ENCODE data around the gene ARCN1.
A peak's percentile ranks its signal among the peaks of the same experiment; 100 is the strongest.
"Not testable (repeated sequence)": the region's sequence is repeated elsewhere in the genome, so short reads cannot be mapped to it uniquely, and the experiment has no call there.

The ARCN1 gene

GRCh38 chr11:118606157-118606843 is 34.1 kb downstream of the ARCN1 start:
- DNase-seq (ENCODE audit: low read depth in 2 of 2) = no peak

GRCh38 chr11:118606844-118607228 is 34.6 kb downstream of the ARCN1 start:
- no peak for DNase-seq (ENCODE audit: low read depth in 2 of 2)

- DNase-seq (ENCODE audit: low read depth in 2 of 2) = peak in 1 of 2 donors; percentile 17
These were observed 35.5 kb downstream of the ARCN1 start, which contains the start of gene PHLDB1 for GRCh38 chr11:118607401-118608359. PHLDB1 (plus strand) TSS chr11:118607615; CDS start chr11:118613837, 6,222 bp downstream.

- peak; percentile 66 to 74 for DNase-seq (ENCODE audit: low read depth in 2 of 2)
These were observed 36.4 kb downstream of the ARCN1 start for GRCh38 chr11:118608360-118609227.

GRCh38 chr11:118609380-118610224 is 37.4 kb downstream of the ARCN1 start:
- DNase-seq (ENCODE audit: low read depth in 2 of 2) = no peak

GRCh38 chr11:118610225-118610772 is 38.1 kb downstream of the ARCN1 start:
- DNase-seq (ENCODE audit: low read depth in 2 of 2) = no peak

GRCh38 chr11:118610773-118611432 is 38.7 kb downstream of the ARCN1 start:
- DNase-seq (ENCODE audit: low read depth in 2 of 2) = peak; percentile 64 to 75

- DNase-seq (ENCODE audit: low read depth in 2 of 2) = not testable (repeated sequence)
These were observed 39.2 kb downstream of the ARCN1 start for GRCh38 chr11:118611433-118611795.

GRCh38 chr11:118612378-118612777 is 40.2 kb downstream of the ARCN1 start:
- no peak for DNase-seq (ENCODE audit: low read depth in 2 of 2)

- no peak for DNase-seq (ENCODE audit: low read depth in 2 of 2)
These were observed 42.3 kb downstream of the ARCN1 start for GRCh38 chr11:118614511-118614910.

GRCh38 chr11:118615282-118615975 is 43.2 kb downstream of the ARCN1 start:
- no peak for DNase-seq (ENCODE audit: low read depth in 2 of 2)

GRCh38 chr11:118615976-118616371 is 43.8 kb downstream of the ARCN1 start:
- no peak for DNase-seq (ENCODE audit: low read depth in 2 of 2)

GRCh38 chr11:118618115-118618990 is 46.1 kb downstream of the ARCN1 start:
- DNase-seq (ENCODE audit: low read depth in 2 of 2) = no peak

- DNase-seq (ENCODE audit: low read depth in 2 of 2) = no peak
These were observed 46.8 kb downstream of the ARCN1 start for GRCh38 chr11:118618991-118619375.

- DNase-seq (ENCODE audit: low read depth in 2 of 2) = no peak
These were observed 47.4 kb downstream of the ARCN1 start for GRCh38 chr11:118619444-118620197.

GRCh38 chr11:118620529-118621070 is 48.4 kb downstream of the ARCN1 start:
- DNase-seq (ENCODE audit: low read depth in 2 of 2) = no peak

GRCh38 chr11:118621071-118621783 is 49.0 kb downstream of the ARCN1 start:
- DNase-seq (ENCODE audit: low read depth in 2 of 2) = no peak

Data from stimulated activated CD8-positive, alpha-beta memory T cell treated with anti-CD3 and anti-CD28 coated beads, Interleukin-7, amount 100 ng/mL, for 1 hour (primary cell).